Parathyroid adenoma (tissue), 2 donors: ENCODE data around the gene FMO3.

ENCODE experiments used
- H2AFZ ChIP-seq: fragments of 300-600 bp; sonication (generic); one replicate; pipeline ENCODE4 v1.7.0; 2017; ENCODE audit warnings: antibody characterized with exemption, mild to moderate bottlenecking
- H3K27ac ChIP-seq: fragments of 300-600 bp; sonication (generic); one replicate; pipeline ENCODE4 v1.7.0; 2017
- H3K27me3 ChIP-seq: fragments of 300-600 bp; sonication (generic); one replicate; pipeline ENCODE4 v1.7.0; 2017; ENCODE audit warnings: low read length; ENCODE audit not compliant: control insufficient read depth, insufficient read depth
- H3K36me3 ChIP-seq: fragments of 300-600 bp; sonication (generic); one replicate; pipeline ENCODE4 v1.7.0; 2017; ENCODE audit warnings: low read length; ENCODE audit not compliant: control insufficient read depth, insufficient read depth
- H3K4me1 ChIP-seq: fragments of 300-600 bp; sonication (generic); one replicate; pipeline ENCODE4 v1.7.0; 2017; ENCODE audit warnings: control low read depth
- H3K4me2 ChIP-seq: fragments of 300-600 bp; sonication (generic); one replicate; pipeline ENCODE4 v1.7.0; 2017; ENCODE audit warnings: low read length
- H3K4me3 ChIP-seq: fragments of 300-600 bp; sonication (generic); one replicate; pipeline ENCODE4 v1.7.0; 2017; ENCODE audit warnings: low read depth, low read length
- H3K79me2 ChIP-seq: fragments of 300-600 bp; sonication (generic); one replicate; pipeline ENCODE4 v1.7.0; 2017; ENCODE audit warnings: control low read depth
- H3K9ac ChIP-seq: fragments of 300-600 bp; sonication (generic); one replicate; pipeline ENCODE4 v1.7.0; 2017; ENCODE audit warnings: mild to moderate bottlenecking
- H3K9me3 ChIP-seq: fragments of 300-600 bp; sonication (generic); one replicate; pipeline ENCODE4 v1.7.0; 2017; ENCODE audit warnings: low read length; ENCODE audit not compliant: control insufficient read depth
- TF ChIP-seq, protein P1 (sequence below): fragments of 300-600 bp; sonication (generic); IDR thresholded peaks from one replicate; pipeline ENCODE4 v1.7.0; 2017; ENCODE audit warnings: antibody characterized with exemption, mild to moderate bottlenecking
- donor health status: primary hyperparathyroidism.

FMO3 gene

DNA sequence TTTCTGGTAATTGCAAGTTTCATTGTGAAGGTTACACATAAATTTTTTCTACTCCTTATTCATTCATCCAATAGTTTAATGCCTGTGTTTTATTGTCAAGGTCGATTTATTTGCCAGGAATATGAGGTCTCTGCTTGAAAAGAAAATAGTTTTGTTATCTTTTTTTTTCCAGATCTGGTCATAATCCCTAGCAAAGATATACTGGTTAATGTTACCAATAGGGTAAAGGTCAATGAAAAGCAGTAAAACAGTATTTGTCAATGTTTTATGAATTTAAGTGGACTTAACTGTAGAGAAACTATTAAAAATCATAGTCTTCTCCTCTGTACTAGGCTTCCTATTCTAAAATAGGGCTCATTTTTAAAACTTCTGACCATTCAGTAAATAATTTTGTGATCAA, 8.1 kb upstream of the FMO3 start:
- Histone ChIP-seq H3K36me3 (no peaks in the 10 kb centered on the region), H3K4me3 (no peak overlapping the region), H3K27me3 (no peaks in the 10 kb centered on the region), H3K4me1 (no peaks in the 10 kb centered on the region), H3K4me2 (no peak overlapping the region), H3K79me2 (no peaks in the 10 kb centered on the region), H2AFZ (no peak overlapping the region), H3K9ac (no peak overlapping the region), H3K27ac (no peak overlapping the region), H3K9me3 (no peaks in the 10 kb centered on the region)
- TF ChIP-seq, protein P1, sequence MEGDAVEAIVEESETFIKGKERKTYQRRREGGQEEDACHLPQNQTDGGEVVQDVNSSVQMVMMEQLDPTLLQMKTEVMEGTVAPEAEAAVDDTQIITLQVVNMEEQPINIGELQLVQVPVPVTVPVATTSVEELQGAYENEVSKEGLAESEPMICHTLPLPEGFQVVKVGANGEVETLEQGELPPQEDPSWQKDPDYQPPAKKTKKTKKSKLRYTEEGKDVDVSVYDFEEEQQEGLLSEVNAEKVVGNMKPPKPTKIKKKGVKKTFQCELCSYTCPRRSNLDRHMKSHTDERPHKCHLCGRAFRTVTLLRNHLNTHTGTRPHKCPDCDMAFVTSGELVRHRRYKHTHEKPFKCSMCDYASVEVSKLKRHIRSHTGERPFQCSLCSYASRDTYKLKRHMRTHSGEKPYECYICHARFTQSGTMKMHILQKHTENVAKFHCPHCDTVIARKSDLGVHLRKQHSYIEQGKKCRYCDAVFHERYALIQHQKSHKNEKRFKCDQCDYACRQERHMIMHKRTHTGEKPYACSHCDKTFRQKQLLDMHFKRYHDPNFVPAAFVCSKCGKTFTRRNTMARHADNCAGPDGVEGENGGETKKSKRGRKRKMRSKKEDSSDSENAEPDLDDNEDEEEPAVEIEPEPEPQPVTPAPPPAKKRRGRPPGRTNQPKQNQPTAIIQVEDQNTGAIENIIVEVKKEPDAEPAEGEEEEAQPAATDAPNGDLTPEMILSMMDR, result no peak

DNA sequence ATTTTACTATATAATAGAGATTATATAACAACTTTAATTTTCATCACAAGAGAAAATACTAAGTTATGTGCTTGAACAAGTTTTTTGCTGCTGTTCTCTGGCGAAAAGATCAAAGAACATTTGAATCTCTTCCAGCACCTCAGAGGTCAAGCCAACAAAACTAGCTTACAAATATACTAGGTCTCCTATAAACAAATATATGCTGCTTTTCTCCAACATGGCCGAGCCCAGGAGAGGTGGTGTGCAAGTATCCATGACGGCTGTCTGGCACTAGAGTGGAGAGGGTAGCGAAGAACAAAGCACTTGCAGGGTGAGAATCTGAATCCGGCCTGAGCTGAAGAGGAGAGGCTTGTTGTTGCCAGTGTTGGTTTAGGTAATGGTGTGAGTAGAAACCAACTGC, 7.5 kb upstream of the FMO3 start:
- no peak overlapping the region for H3K27ac ChIP-seq
- no peak overlapping the region for H3K4me3 ChIP-seq
- H3K9ac ChIP-seq, result no peak overlapping the region

DNA sequence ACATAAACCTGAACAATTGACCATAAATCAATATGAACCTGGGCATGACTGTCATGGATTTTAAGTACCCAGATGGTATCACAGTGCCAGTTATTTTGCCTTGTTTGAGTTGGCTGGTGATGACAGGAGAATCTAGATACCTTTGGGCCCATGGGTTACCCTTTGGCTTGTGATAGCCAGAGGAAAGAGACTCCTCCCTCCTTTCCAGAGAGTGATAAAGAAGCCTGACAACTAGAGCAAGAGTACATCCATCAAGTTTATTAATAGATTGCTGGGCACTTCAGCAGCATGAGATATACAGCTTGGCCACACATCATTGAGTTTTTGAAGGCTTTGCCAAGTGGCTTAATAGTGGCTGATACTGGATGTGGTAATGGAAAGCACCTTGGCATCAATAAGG, 6.6 kb upstream of the FMO3 start:
- Histone ChIP-seq H3K4me3 (no peak overlapping the region), H3K27ac (no peak overlapping the region), H3K9me3 (no peaks in the 10 kb centered on the region), H3K79me2 (no peaks in the 10 kb centered on the region), H3K36me3 (no peaks in the 10 kb centered on the region), H2AFZ (no peak overlapping the region), H3K9ac (no peak overlapping the region), H3K4me1 (no peaks in the 10 kb centered on the region), H3K4me2 (no peak overlapping the region), H3K27me3 (no peaks in the 10 kb centered on the region)
- TF ChIP-seq, protein P1, result no peak

More for the DNA sequence above, 7.5 kb upstream of the FMO3 start:
- H3K9me3 ChIP-seq, result no peaks in the 10 kb centered on the region
- H3K79me2 ChIP-seq, result no peaks in the 10 kb centered on the region
- no peaks in the 10 kb centered on the region for H3K4me1 ChIP-seq
- no peak overlapping the region for H2AFZ ChIP-seq
- no peaks in the 10 kb centered on the region for H3K36me3 ChIP-seq
- TF ChIP-seq, protein P1, result no peak
- no peaks in the 10 kb centered on the region for H3K27me3 ChIP-seq
- no peak overlapping the region for H3K4me2 ChIP-seq

DNA sequence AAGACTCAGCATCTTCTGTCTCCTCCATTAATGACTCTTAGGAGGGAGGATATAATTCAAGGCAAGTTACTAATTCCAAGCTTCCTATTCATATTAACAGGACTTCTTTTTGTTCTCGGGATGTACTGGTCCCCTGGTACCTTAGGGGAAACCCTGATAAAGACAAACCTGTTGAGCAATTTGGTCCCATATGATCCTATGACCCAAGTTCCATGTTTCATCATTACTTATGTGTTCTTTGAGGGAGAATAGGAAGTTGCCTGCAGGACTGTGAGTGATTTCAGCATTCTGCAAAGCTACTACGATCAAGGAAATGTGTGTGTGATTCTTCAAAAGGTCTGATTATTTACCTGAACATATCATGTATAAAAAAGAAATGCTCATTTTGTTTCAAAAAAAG, 5.8 kb upstream of the FMO3 start:
- Histone ChIP-seq H3K4me1 (no peaks in the 10 kb centered on the region), H3K27ac (no peak overlapping the region), H3K79me2 (no peaks in the 10 kb centered on the region), H3K36me3 (no peaks in the 10 kb centered on the region), H3K9ac (no peak overlapping the region), H3K9me3 (no peaks in the 10 kb centered on the region), H3K27me3 (no peaks in the 10 kb centered on the region), H3K4me2 (no peak overlapping the region), H2AFZ (no peak overlapping the region), H3K4me3 (no peak overlapping the region)
- TF ChIP-seq, protein P1, result no peak

DNA sequence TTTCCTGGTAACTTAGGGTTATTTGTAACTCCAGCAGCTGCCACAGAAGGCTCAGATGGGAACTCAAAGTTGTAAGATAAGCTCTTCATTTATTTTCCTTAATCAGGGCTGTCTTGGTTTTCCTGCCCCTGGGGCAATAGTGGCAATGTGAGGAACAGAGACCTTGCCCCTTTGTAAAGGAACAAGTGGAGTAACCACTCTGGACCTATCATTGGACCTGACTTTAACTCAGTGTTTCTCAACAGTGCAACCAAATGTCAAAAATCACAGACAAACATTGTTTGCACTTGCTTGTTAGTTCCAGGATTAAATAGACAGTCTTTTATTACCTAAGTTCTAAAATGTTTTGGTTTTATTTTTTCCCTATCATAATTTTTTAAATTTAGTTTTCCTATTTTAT, 2.8 kb upstream of the FMO3 start:
- Histone ChIP-seq H3K4me3 (no peak overlapping the region), H3K4me1 (no peaks in the 10 kb centered on the region), H3K36me3 (no peaks in the 10 kb centered on the region), H2AFZ (no peak overlapping the region), H3K9ac (no peak overlapping the region), H3K27me3 (no peaks in the 10 kb centered on the region), H3K79me2 (no peaks in the 10 kb centered on the region), H3K4me2 (no peak overlapping the region), H3K27ac (no peak overlapping the region), H3K9me3 (no peaks in the 10 kb centered on the region)
- TF ChIP-seq, protein P1, result no peak
